GM21367 (cell line): ENCODE results near the gene ACADVL.

ENCODE experiments used
- ATAC-seq: cut with Tn5 transposase; IDR thresholded peaks from one replicate; pipeline ENCODE4 v1.9.1; 2021; ENCODE audit not compliant: unreplicated experiment

Gene ACADVL

GRCh38 chr17:7216242-7217112 lies 3.3 kb upstream of the ACADVL start:
- ATAC-seq, result no peak

- ATAC-seq, result no peak
Measured at GRCh38 chr17:7217113-7217987, 2.4 kb upstream of the ACADVL start.

GRCh38 chr17:7218166-7218565 lies 1.6 kb upstream of the ACADVL start:
- no peak for ATAC-seq

- no peak for ATAC-seq
Measured at GRCh38 chr17:7218758-7219157, 980 bp upstream of the ACADVL start.

GRCh38 chr17:7219229-7219811 lies 418 bp upstream of the ACADVL start:
- no peak for ATAC-seq

GRCh38 chr17:7220593-7221277 lies 997 bp downstream of the ACADVL start:
- no peak for ATAC-seq

GRCh38 chr17:7221278-7222092 lies 1.7 kb downstream of the ACADVL start:
- ATAC-seq, result no peak

- no peak for ATAC-seq
Measured at GRCh38 chr17:7222093-7222971, 2.6 kb downstream of the ACADVL start.

- no peak for ATAC-seq
Measured at GRCh38 chr17:7222972-7223292, 3.2 kb downstream of the ACADVL start.

- ATAC-seq, result no peak
Measured at GRCh38 chr17:7223375-7223774, 3.6 kb downstream of the ACADVL start.

- ATAC-seq, result no peak
Measured at GRCh38 chr17:7224110-7224509, 4.4 kb downstream of the ACADVL start.

- ATAC-seq, result no peak
Measured at GRCh38 chr17:7224661-7225111, 4.9 kb downstream of the ACADVL start.

GRCh38 chr17:7225711-7226331 lies 6.1 kb downstream of the ACADVL start:
- ATAC-seq, result no peak

- no peak for ATAC-seq
Measured at GRCh38 chr17:7226721-7227710, 7.3 kb downstream of the ACADVL start.

GRCh38 chr17:7228920-7229319 lies 9.2 kb downstream of the ACADVL start:
- no peak for ATAC-seq

- ATAC-seq, result no peak
Measured at GRCh38 chr17:7229504-7229903, 9.8 kb downstream of the ACADVL start.

- ATAC-seq, result no peak
Measured at GRCh38 chr17:7232114-7232513, 12.4 kb downstream of the ACADVL start.

GRCh38 chr17:7233701-7234082 lies 14.0 kb downstream of the ACADVL start:
- no peak for ATAC-seq
